Forelimb muscle (tissue), 1 donor: Measurements from ENCODE around the gene DLK2. TPM values are rescaled to one million over a fixed set of nuclear protein-coding genes. Genes with fewer than 3 reads are reported as not detected.
"Not testable (repeated sequence)": the region's sequence is repeated elsewhere in the genome, so short reads cannot be mapped to it uniquely, and the experiment has no call there.

Source experiments
- DNase-seq: peaks from one replicate; pipeline ENCODE4 v3.0.0-alpha.2; 2013; ENCODE audit warnings: low read depth
- polyA plus RNA-seq: library from polyadenylated mRNA; unstranded; fragments of 120-200 nt; gene quantifications from one replicate; pipeline ENCODE4 v1.2.1, GENCODE V29; 2013; ENCODE audit not compliant: insufficient read length

Gene DLK2
- polyA plus RNA-seq, 1 donor = 2.8 TPM

DNA sequence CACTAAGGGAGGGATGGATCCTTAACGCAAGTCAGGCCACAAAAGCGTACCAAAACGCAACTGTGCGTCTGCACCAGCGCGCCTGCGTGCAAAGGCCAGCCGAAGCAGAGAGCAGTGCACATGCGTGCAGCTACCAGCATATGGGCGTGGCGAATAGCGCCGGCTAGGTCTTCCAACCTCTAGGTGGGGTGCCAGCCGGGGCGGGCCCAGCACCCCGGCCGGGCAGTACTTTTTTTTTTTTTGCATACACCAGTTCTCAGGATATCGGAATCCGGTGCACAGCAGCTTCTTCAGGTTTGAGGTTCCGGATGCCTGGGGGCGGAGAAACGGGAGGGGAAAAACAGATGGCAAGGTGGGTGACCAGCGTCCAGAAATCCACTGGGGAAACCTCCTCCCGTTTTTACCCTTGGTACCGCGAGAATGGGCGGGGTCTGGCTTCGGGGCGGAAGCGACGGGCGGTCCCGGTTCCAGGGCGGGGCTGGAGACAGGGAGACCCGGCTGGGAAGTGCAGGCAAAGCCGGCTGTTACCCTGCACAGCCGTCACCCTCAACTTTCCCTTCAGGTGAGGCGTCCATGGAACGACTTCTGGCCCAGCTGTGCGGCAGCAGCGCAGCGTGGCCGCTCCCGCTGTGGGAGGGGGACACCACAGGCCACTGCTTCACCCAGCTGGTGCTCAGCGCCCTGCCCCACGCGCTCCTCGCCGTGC lies 27.8 kb downstream of the DLK2 start, which contains the start of gene ABCC10:
Gene ABCC10 (plus strand): TSS at position 136 of the 706 bp plus-strand sequence. CDS start 438 bp downstream, at position 574.
- peak; percentile 90 for DNase-seq

DNA sequence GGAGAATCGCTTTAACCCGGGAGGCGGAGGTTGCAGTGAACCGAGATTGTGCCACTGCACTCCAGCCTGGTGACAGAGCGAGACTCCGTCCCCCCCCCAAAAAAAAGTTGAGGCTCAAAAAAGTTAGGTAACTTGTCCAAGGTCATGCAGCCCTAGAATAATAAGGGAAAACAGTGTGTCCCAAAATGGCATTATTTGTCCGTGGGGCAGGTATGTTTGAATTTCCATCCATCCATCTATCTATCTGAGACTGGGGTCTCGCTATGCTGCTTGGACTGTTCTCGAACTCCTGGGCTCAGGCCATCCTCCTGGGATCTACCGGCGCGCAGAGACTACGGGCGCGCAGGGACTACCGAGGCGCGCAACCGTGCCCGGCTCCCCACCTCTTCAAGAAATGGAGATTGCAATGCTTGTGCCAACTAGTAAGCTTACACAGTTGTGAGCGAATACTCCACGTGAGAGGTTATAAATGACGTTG lies 28.4 kb downstream of the DLK2 start:
- DNase-seq = no peak

DNA sequence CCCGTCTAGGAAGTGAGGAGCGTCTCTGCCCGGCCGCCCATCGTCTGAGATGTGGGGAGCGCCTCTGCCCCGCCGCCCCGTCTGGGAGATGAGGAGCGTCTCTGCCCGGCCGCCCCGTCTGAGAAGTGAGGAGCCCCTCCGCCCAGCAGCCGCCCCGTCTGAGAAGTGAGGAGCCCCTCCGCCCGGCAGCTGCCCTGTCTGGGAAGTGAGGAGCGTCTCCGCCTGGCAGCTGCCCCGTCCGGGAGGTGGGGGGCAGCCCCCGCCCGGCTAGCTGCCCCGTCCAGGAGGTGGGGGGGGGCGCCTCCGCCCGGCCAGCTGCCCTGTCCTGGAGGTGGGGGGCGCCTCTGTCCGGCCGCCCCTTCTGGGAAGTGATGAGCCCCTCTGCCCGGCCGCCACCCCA lies 30.3 kb downstream of the DLK2 start:
- not testable (repeated sequence) for DNase-seq

DNA sequence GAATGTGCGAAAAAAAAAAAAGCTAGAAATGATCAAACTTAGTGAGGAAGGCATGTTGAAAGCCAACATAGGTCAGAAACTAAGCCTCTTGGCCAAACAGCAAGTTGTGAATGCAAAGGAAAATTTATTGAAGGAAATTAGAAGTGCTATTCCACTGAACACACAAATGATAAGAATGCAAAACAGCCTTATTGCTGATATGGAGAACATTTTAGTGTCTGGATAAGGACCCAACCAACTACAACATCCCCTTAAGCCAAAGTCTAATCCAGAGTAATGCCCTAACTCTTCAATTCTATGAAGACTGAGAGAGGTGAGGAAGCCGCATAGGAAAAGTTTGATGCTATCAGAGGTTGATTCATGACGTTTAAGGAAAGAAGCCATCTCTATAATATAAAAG lies 33.5 kb downstream of the DLK2 start:
- no peak for DNase-seq

DNA sequence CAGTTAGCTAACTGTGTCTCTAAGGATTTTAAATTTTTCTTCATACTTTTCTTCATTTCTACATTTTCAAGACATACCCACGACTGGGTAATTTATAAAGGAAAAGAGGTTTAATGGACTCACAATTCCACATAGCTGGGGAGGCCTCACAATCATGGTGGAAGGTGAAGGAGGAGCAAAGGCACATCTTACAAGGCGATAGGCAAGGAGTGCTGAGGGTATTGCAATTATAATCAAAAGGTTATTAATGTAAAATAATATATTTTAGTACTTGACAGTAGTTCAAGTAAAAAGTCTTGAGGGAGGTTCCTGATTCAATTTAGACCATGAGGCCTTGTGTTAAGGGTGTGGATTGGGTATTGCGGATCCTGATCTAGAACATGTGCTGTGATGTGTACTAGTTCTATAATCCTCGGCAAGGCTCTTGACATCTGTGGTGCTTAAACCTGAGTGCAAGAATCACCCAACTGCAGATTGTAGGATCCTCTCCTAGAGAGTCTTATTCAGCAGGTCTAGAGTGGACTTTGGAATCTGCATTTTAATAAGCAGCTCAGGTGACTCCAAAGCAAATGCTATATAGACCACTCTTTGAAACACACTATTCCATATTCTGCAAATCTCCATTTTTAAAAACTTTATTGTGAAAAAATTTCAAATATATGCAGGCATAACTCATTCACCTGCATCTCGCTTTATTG lies 35.2 kb downstream of the DLK2 start:
- no peak for DNase-seq

DNA sequence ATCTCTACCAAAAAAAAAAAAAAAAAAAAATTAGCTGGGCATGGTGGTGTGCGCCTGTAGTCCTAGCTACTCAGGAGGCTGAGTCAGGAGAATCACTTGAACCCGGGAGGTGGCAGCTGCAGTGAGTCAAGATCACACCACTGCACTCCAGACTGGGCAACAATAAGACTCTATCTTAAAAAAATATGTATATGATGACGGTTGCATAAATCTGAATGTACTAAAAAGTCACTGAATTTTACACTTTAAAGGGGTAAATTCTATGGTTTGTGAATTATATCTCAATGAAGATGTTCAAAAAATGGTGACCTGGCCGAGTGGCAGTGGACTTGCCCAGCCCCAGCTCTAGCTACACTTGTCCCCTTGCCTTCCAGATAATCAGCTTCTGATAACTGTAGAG lies 38.4 kb downstream of the DLK2 start:
- no peak for DNase-seq

DNA sequence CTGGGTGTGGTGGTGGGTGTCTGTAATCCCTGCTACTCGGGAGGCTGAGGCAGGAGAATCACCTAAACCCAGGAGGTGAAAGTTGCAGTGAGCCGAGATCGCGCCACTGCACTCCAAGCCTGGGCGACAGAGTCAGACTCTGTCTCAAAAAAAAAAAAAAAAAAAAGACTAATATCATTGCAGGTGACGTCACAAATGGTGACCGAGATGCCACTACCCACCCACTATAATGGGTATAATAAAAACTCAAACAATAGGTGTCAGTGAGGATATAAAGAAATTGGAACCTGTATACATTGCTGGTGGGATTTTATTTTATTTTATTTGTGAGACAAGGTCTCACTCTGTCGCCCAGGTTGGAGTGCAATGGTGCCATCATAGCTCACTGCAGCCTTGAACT lies 40.1 kb downstream of the DLK2 start:
- not testable (repeated sequence) for DNase-seq

DNA sequence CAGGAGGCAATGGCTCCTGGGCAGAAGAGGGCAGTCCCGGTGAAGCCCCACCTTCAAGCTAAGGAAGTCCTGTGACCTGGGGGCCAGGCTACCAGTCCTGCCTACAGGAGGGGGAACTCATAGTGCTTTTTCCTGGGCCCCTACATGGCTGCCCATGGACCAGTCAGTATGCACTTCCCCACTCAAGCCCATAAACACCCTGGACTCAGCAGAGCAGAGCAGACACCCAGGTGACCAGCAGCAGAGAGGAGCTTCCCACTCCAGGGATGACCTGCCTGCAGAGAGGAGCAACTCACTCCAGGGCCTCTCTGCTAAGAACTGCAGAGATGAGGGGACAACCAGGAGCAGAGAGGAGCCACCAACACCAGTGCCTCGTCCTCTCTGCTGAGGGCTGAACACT lies 42.3 kb downstream of the DLK2 start:
- no peak for DNase-seq

DNA sequence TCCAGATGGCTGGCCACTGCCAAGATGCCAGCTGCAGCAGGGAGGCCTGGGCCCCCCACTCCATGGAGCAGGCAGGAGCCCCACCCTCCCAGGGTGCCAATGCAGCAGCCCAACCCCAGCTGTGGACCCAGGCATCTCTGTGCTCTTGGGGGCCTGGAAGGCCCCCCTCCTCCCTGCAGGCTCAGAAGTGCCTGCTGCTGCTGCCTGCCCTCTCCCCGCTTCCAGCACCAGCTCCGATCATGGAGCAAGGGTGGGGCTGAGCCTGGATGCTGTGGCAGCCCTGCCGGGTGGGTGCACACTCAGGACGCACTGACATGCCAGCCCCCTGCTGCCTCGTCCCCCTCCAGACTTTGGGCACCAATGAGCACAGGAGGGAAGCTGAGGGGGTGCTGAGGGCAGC lies 42.8 kb downstream of the DLK2 start:
- no peak for DNase-seq

DNA sequence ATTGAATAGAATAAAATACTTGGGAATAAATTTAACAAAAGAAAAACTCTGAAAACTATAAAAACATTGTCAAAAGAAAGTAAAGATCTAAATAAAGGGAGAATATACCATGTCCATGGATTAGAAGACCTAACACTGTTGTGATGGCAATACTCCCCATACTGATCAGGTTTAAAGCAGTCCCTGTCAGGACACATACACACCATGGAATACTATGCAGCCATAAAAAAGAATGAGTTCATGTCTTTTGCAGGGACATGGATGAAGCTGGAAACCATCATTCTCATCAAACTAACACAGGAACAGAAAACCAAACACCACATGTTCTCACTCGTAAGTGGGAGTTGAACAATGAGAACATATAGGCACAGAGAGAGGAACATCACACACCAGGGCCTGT lies 44.6 kb downstream of the DLK2 start:
- not testable (repeated sequence) for DNase-seq

DNA sequence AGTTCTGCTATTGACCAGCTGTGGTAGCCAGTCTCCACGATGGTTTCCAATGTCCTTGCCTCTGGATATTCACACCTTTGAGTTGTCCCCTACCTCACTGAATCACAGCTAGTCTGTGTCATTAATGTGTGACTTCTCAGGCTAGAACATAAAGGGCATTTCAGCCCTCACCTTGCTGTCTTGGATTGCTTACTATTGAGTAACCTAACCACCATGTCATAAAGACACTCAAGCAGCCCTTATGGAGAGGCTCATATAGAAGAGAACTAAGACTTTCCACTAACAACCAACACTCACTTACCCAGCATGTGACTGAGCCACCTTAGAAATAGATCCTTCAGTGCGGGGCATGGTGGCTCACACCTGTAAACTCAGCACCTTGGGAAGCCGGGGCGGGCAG lies 47.1 kb downstream of the DLK2 start:
- no peak for DNase-seq

DNA sequence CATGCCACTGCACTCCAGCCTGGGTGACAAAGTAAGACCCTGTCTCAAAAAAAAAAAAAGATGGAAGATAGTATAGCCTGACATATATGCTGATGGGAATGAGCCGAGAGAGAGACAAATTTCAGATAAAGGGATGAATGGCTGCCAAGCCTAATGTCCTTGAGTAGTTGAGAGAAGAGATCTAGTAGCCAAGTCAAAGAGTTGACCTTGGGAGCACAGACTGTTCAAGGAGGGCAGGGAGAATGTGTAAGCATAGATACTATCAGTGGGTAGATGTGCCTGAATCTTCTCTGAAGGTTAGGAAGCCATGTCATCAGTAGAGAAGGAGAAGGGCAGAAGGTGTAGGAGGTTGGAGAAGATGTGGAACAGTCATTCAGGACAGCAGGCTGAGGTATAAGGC lies 48.1 kb downstream of the DLK2 start:
- no peak for DNase-seq

DNA sequence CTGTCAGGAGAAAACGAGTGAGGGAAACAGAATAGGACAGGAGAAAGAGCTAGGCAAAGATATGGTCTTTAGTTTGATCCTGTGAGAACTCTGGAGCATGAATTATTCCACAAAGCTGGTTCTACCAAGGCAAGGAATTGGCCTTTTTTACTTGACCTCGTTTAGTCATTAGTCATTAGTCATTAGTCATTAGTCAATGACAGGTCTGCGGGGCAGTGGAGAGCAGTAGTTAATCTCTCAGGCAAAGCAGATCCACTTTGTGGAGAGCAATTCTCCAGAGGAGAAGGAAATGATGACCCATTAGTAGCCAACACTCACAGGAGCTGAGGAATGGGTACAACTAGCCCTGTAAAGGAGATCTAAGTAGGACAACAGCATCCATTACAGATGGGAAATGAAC lies 50.0 kb downstream of the DLK2 start:
- DNase-seq = no peak

DNA sequence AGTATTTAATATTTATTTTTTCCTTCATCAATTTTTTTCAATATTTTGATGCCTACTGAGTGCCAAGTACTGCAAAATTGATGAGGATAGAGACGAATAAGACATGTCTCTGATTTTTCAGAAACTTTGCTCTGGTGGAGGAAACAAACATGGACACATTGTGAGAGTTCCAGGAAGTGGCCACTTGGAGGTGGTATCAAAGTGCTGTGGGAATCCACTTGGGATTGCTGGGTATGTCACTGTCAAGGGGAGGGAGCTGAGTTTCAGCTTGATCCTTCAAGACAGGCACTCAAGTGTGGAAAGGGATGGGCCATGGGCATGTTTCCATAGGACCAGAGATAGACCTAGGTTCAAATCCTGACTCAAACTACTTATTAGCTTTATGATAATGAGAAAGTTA lies 52.5 kb downstream of the DLK2 start:
- DNase-seq = no peak

DNA sequence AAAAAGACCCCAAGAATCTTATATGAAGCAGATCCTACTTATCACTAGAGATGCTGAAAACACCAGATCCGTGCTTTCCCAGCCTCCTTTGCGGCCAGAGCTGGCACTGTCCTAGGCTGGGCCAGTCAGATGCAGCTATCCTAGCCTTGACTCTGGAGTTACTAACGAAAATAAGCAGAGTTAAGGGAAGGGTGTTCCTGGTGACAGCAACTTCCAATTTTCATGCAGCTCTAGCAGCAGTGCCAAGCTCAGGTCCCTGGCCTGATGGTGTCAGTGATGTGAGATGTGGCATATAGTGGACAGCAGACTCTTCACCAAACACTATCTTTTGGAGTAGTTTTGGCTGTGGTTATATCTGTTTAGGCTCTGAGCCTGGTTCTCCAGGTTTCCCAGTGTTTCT lies 53.6 kb downstream of the DLK2 start:
- DNase-seq = no peak

Other genes with a start within 250 kb of the DLK2 start
- gene DNPH1, start 226.1 kb downstream of the DLK2 start, polyA plus RNA-seq = 15.2 TPM
- 0.04 TPM for gene TTBK1, start 212.1 kb downstream of the DLK2 start, polyA plus RNA-seq
- not detected for gene SLC22A7, start 157.3 kb downstream of the DLK2 start, polyA plus RNA-seq
- 1.7 TPM for gene CRIP3, start 146.7 kb downstream of the DLK2 start, polyA plus RNA-seq
- 14.2 TPM for gene ZNF318, start 85.9 kb downstream of the DLK2 start, polyA plus RNA-seq
- gene ABCC10, start 28.0 kb downstream of the DLK2 start, polyA plus RNA-seq = 14.7 TPM
- 28.2 TPM for gene TJAP1, start 22.0 kb upstream of the DLK2 start, polyA plus RNA-seq
- gene LRRC73, start 54.8 kb upstream of the DLK2 start, polyA plus RNA-seq = 0.16 TPM
- gene YIPF3, start 61.4 kb upstream of the DLK2 start, polyA plus RNA-seq = 80.7 TPM
- 14.3 TPM for gene POLR1C, start 61.5 kb upstream of the DLK2 start, polyA plus RNA-seq
- 25.7 TPM for gene XPO5, start 120.5 kb upstream of the DLK2 start, polyA plus RNA-seq
- 10.1 TPM for gene POLH, start 120.6 kb upstream of the DLK2 start, polyA plus RNA-seq
- gene GTPBP2, start 173.7 kb upstream of the DLK2 start, polyA plus RNA-seq = 37.1 TPM
- gene MAD2L1BP, start 180.3 kb upstream of the DLK2 start, polyA plus RNA-seq = 16.4 TPM
- gene RSPH9, start 189.5 kb upstream of the DLK2 start, polyA plus RNA-seq = 0.51 TPM
- 30.4 TPM for gene MRPS18A, start 232.2 kb upstream of the DLK2 start, polyA plus RNA-seq